AG04450 (cell line): ENCODE data around the gene ATXN1. TPM values are rescaled to one million over a fixed set of nuclear protein-coding genes. Genes with fewer than 3 reads are reported as not detected.
A peak's percentile ranks its signal among the peaks of the same experiment; 100 is the strongest.

Source experiments
- CTCF ChIA-PET: fragments of 300-600, 350-600 bp; formaldehyde crosslinking; extraction: SDS; loops from one replicate; lab custom pipeline; 2022; ENCODE audit warnings: antibody characterized with exemption, inconsistent platforms; lab: Charles Lee
- POLR2A ChIA-PET: fragments of 350-600 bp; formaldehyde crosslinking; extraction: SDS; loops from one replicate; lab custom pipeline; 2021; ENCODE audit warnings: antibody characterized with exemption, inconsistent platforms; lab: Yijun Ruan, JAX
- DNase-seq: peaks from one replicate; pipeline ENCODE4 v3.0.0-alpha.2; 2011; ENCODE audit warnings: low read depth, low spot score
- H3K27ac ChIP-seq: one replicate; pipeline ENCODE4 v1.5.1; 2012; ENCODE audit warnings: low read depth, low read length, control low read depth
- H3K27me3 ChIP-seq: one replicate; pipeline ENCODE4 v1.6.0; 2012; ENCODE audit warnings: low read length; ENCODE audit not compliant: control insufficient read depth, insufficient read depth
- H3K4me3 ChIP-seq: 2 replicates; pipeline ENCODE4 v1.5.1; 2011; ENCODE audit warnings: mild to moderate bottlenecking, low read depth, low read length, control low read depth
- H3K9me3 ChIP-seq: 2 replicates; pipeline ENCODE4 v1.5.1; 2012; ENCODE audit warnings: low read length; ENCODE audit not compliant: control insufficient read depth, insufficient read depth
- CTCF ChIP-seq: IDR thresholded peaks from 2 replicates; pipeline ENCODE4 v1.5.1; 2011; ENCODE audit warnings: low read depth, low read length, control low read depth, inconsistent platforms
- polyA plus RNA-seq: library from polyadenylated mRNA; depleted of rRNA; stranded (reverse); fragments of >200 nt; gene quantifications from 2 replicates; pipeline ENCODE4 v1.2.3, GENCODE V29; 2011

Gene ATXN1
- polyA plus RNA-seq, 1 experiment, result 12.6 TPM

GRCh38 chr6:16452348-16452747, 308.9 kb downstream of the ATXN1 start:
- ChIA-PET CTCF (no interaction called here), POLR2A (no interaction called here)
- no peak for TF ChIP-seq CTCF
- H3K27me3 ChIP-seq, result no peaks in the 10 kb centered on the region
- no peak overlapping the region for H3K4me3 ChIP-seq
- no peak overlapping the region for H3K27ac ChIP-seq
- DNase-seq, result no peak
- H3K9me3 ChIP-seq, result peaks cover 6% of the 10 kb centered on the region; the same call in 1 of the 2 replicates

GRCh38 chr6:16450821-16451220, 310.4 kb downstream of the ATXN1 start:
- no peak overlapping the region for H3K4me3 ChIP-seq
- H3K27me3 ChIP-seq, result no peaks in the 10 kb centered on the region
- H3K27ac ChIP-seq, result peak overlapping the region; percentile 89
- TF ChIP-seq CTCF, result no peak
- peaks cover 3% of the 10 kb centered on the region; the same call in 1 of the 2 replicates for H3K9me3 ChIP-seq
- peak; percentile 7 for DNase-seq
- ChIA-PET CTCF (interaction anchor here (1.0 kb wide), 2 partner anchors 60 to 119 kb away, joined by 3 to 4 read pairs; no protein-coding TSS in a partner anchor), POLR2A (interaction anchor here (1.0 to 2.0 kb wide), 3 partner anchors 11 to 20 kb away, joined by 3 to 5 read pairs (median 5); no protein-coding TSS in a partner anchor)

- H3K27ac ChIP-seq, result peak overlapping the region; percentile 89
- no peaks in the 10 kb centered on the region for H3K9me3 ChIP-seq
- H3K27me3 ChIP-seq, result no peaks in the 10 kb centered on the region
- POLR2A ChIA-PET, result interaction anchor here (0.7 to 2.0 kb wide), 4 partner anchors 11 to 201 kb away, joined by 3 to 5 read pairs (median 4); no protein-coding TSS in a partner anchor
- H3K4me3 ChIP-seq, result no peak overlapping the region
- TF ChIP-seq CTCF, result no peak
- DNase-seq, result peak; percentile 88
- CTCF ChIA-PET, result interaction anchor here (1.0 kb wide), 2 partner anchors 60 to 119 kb away, joined by 3 to 4 read pairs; no protein-coding TSS in a partner anchor
These were observed 311.0 kb downstream of the ATXN1 start for GRCh38 chr6:16450285-16450684.

- DNase-seq, result no peak
- TF ChIP-seq CTCF, result no peak
- ChIA-PET POLR2A (no interaction called here), CTCF (no interaction called here)
- Histone ChIP-seq H3K9me3 (no peaks in the 10 kb centered on the region), H3K27me3 (no peaks in the 10 kb centered on the region), H3K27ac (no peak overlapping the region), H3K4me3 (no peak overlapping the region)
These were observed 315.0 kb downstream of the ATXN1 start for GRCh38 chr6:16446273-16446672.

- CTCF ChIA-PET, result no interaction called here
These were observed 319.2 kb downstream of the ATXN1 start for GRCh38 chr6:16442031-16442430.

More at GRCh38 chr6:16442031-16442430, 319.2 kb downstream of the ATXN1 start:
- TF ChIP-seq CTCF, result no peak
- no peaks in the 10 kb centered on the region for H3K9me3 ChIP-seq
- H3K27ac ChIP-seq, result no peak overlapping the region
- no peaks in the 10 kb centered on the region for H3K27me3 ChIP-seq
- H3K4me3 ChIP-seq, result no peak overlapping the region
- POLR2A ChIA-PET, result no interaction called here
- DNase-seq, result no peak
